ENCODE data around the gene ELMOD3.

The ELMOD3 gene

GRCh38 chr2:85421260-85422071 is 66.9 kb downstream of the ELMOD3 start:
- peak overlapping the region; percentile 85 for H2AFZ ChIP-seq (ENCODE audit: low read depth, low read length)
- peaks cover 41% of the 10 kb centered on the region for H3K4me1 ChIP-seq (ENCODE audit: low read length)
- no peaks in the 10 kb centered on the region for H3K27me3 ChIP-seq (ENCODE audit: low read depth, low read length)
- peak overlapping the region; percentile 74 for H3K9ac ChIP-seq (ENCODE audit: low read length)
- peaks cover 5% of the 10 kb centered on the region; the same call in 1 of the 2 replicates for H3K79me2 ChIP-seq (ENCODE audit: low read length)
- H3K9me3 ChIP-seq (ENCODE audit: insufficient read depth, low read length), result no peaks in the 10 kb centered on the region
- H4K20me1 ChIP-seq (ENCODE audit: insufficient read depth, low read length), result no peaks in the 10 kb centered on the region
- H3K36me3 ChIP-seq (replicated peaks; ENCODE audit: low read depth, low read length), result no peaks in the 10 kb centered on the region
- peak overlapping the region; percentile 78 for H3K4me3 ChIP-seq (ENCODE audit: low read length)
- TF ChIP-seq CTCF (IDR thresholded peaks at IDR 0.05; ENCODE audit: low read depth, low read length) (no peak), EZH2phosphoT487 (IDR thresholded peaks at IDR 0.05; ENCODE audit: low read depth) (no peak)
- H3K27ac ChIP-seq (ENCODE audit: low read length), result peak overlapping the region; percentile 19; the same call in 1 of the 2 replicates
- H3K4me2 ChIP-seq (ENCODE audit: low read length), result peak overlapping the region; percentile 92

GRCh38 chr2:85422072-85422457 is 67.5 kb downstream of the ELMOD3 start:
- H3K27me3 ChIP-seq (ENCODE audit: low read depth, low read length), result no peaks in the 10 kb centered on the region
- no peak overlapping the region for H3K4me2 ChIP-seq (ENCODE audit: low read length)
- H3K9ac ChIP-seq (ENCODE audit: low read length), result no peak overlapping the region
- no peak overlapping the region for H3K4me3 ChIP-seq (ENCODE audit: low read length)
- no peak for TF ChIP-seq EZH2phosphoT487 (IDR thresholded peaks at IDR 0.05; ENCODE audit: low read depth)
- TF ChIP-seq CTCF (IDR thresholded peaks at IDR 0.05; ENCODE audit: low read depth, low read length), result no peak
- H3K27ac ChIP-seq (ENCODE audit: low read length), result no peak overlapping the region
- no peaks in the 10 kb centered on the region for H3K9me3 ChIP-seq (ENCODE audit: insufficient read depth, low read length)
- peaks cover 5% of the 10 kb centered on the region; the same call in 1 of the 2 replicates for H3K79me2 ChIP-seq (ENCODE audit: low read length)
- H4K20me1 ChIP-seq (ENCODE audit: insufficient read depth, low read length), result no peaks in the 10 kb centered on the region
- no peak overlapping the region for H2AFZ ChIP-seq (ENCODE audit: low read depth, low read length)
- no peaks in the 10 kb centered on the region for H3K36me3 ChIP-seq (replicated peaks; ENCODE audit: low read depth, low read length)
- H3K4me1 ChIP-seq (ENCODE audit: low read length), result peaks cover 35% of the 10 kb centered on the region

- no peak overlapping the region for H3K4me2 ChIP-seq (ENCODE audit: low read length)
- H2AFZ ChIP-seq (ENCODE audit: low read depth, low read length), result no peak overlapping the region; the same call in 1 of the 2 replicates
- H3K4me3 ChIP-seq (ENCODE audit: low read length), result no peak overlapping the region
- peaks cover 26% of the 10 kb centered on the region for H3K4me1 ChIP-seq (ENCODE audit: low read length)
- H3K9ac ChIP-seq (ENCODE audit: low read length), result no peak overlapping the region
- no peaks in the 10 kb centered on the region for H3K36me3 ChIP-seq (replicated peaks; ENCODE audit: low read depth, low read length)
- no peaks in the 10 kb centered on the region; the same call in 1 of the 2 replicates for H3K79me2 ChIP-seq (ENCODE audit: low read length)
- no peak overlapping the region for H3K27ac ChIP-seq (ENCODE audit: low read length)
- H3K9me3 ChIP-seq (ENCODE audit: insufficient read depth, low read length), result no peaks in the 10 kb centered on the region
- TF ChIP-seq EZH2phosphoT487 (IDR thresholded peaks at IDR 0.05; ENCODE audit: low read depth) (no peak), CTCF (IDR thresholded peaks at IDR 0.05; ENCODE audit: low read depth, low read length) (no peak)
- no peaks in the 10 kb centered on the region for H3K27me3 ChIP-seq (ENCODE audit: low read depth, low read length)
- no peaks in the 10 kb centered on the region for H4K20me1 ChIP-seq (ENCODE audit: insufficient read depth, low read length)
These were observed 69.0 kb downstream of the ELMOD3 start for GRCh38 chr2:85423525-85423924.

GRCh38 chr2:85425588-85425987 is 71.0 kb downstream of the ELMOD3 start:
- Histone ChIP-seq H3K36me3 (replicated peaks; ENCODE audit: low read depth, low read length) (no peaks in the 10 kb centered on the region), H4K20me1 (ENCODE audit: insufficient read depth, low read length) (no peaks in the 10 kb centered on the region), H3K79me2 (ENCODE audit: low read length) (no peaks in the 10 kb centered on the region), H2AFZ (ENCODE audit: low read depth, low read length) (no peak overlapping the region), H3K27ac (ENCODE audit: low read length) (no peak overlapping the region), H3K27me3 (ENCODE audit: low read depth, low read length) (no peaks in the 10 kb centered on the region), H3K4me1 (ENCODE audit: low read length) (peaks cover 11% of the 10 kb centered on the region), H3K9ac (ENCODE audit: low read length) (no peak overlapping the region), H3K4me2 (ENCODE audit: low read length) (no peak overlapping the region), H3K4me3 (ENCODE audit: low read length) (no peak overlapping the region), H3K9me3 (ENCODE audit: insufficient read depth, low read length) (no peaks in the 10 kb centered on the region)
- TF ChIP-seq CTCF (IDR thresholded peaks at IDR 0.05; ENCODE audit: low read depth, low read length) (no peak), EZH2phosphoT487 (IDR thresholded peaks at IDR 0.05; ENCODE audit: low read depth) (no peak)

Data from OCI-LY3 (cell line).